ENCODE results near the gene TNNC2.
"Not testable (repeated sequence)": the region's sequence is repeated elsewhere in the genome, so short reads cannot be mapped to it uniquely, and the experiment has no call there.

The TNNC2 gene

DNA sequence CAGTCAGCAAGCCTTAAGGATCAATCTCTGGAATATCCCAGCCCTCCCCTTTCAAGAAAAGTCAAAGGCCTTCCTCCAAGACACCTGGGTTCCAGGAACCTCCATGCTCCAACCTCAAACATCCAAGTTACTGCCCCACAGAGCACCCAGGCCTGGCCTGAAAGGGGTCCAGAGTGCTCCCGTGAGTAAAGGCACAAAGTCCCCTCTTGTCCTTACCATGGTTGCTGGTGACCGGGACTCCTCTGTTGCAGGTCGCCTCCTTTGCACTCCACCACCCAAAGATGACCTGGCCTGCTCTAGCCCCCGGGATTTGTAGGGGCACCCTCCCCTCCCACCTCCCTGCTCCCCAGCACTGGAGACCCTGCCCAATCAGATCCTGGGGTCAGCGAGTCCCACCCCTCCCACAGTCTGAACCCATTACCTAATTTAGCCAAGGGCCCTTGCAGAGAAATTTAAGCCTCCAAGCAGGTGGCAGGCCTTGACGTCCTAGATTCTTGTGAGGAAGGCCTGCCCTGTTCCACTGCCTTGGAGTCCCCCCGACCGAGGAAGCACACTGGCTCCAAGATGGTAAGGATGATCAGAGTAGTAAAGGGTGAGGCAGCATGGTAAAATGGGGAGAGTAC lies at the start of gene TNNC2:
Gene TNNC2 (minus strand): TSS at position 283 of the 623 bp plus-strand sequence. CDS start 64 bp downstream, at position 219.
- DNase-seq (ENCODE audit: low read depth), result no peak

- no peak for DNase-seq (ENCODE audit: low read depth)
Observed at GRCh38 chr20:45874576-45874975, 47.5 kb upstream of the TNNC2 start.

- DNase-seq (ENCODE audit: low read depth), result not testable (repeated sequence)
Observed at GRCh38 chr20:45874104-45874481, 47.0 kb upstream of the TNNC2 start.

DNA sequence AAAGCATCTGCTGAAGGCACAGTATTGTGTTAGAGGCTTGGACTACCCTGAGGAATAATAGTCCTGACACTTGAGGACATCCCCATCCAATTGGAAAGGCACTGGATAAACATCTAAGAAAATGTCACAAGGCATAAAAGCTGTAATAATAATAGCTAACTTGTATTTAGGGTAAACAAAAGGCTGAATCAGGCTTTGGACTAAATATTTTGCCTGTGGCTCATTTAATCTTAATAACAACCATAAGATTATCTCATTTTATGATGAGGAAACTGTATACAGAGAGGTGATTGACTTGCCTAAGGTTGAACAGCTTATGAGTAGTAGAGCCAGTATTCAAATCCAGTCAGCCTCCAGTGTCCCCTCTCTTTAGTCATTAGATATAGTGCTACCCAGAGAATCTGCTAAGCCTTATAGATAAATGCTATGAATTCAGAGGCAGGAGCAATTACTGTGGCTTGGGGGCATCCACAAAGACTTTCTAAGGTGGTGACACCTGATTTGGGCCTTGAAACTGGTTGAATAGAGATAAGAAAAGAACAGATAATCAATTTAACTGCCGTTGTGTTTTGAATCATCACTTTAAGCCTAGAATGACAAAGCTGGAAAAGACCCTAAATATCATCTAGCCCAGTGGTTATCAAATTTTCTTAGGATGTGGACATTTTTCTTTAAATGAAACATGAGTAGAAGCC lies 46.4 kb upstream of the TNNC2 start:
- no peak for DNase-seq (ENCODE audit: low read depth)

DNA sequence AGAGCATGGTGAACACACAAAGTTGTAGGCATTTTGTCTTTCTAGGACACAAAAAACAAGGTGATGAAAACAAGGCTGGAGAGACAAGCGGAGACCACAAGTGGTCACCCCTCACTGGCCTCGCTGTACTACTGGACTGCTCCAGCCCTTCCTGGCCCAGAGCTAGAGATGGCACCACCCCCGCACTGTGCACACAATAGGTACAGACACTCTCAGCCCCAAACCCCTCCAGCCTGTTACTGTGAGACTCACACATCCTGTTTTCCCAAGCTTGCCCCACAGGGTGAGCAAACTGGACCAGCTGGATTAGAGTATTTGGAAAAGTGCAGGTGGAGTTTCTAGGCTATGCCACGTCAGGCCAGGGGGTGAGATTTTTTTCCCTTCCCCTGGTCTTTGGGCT lies 45.5 kb upstream of the TNNC2 start:
- DNase-seq (ENCODE audit: low read depth), result no peak

- no peak for DNase-seq (ENCODE audit: low read depth)
Observed at GRCh38 chr20:45867819-45868176, 40.7 kb upstream of the TNNC2 start.

GRCh38 chr20:45867136-45867818 lies 40.2 kb upstream of the TNNC2 start:
- no peak for DNase-seq (ENCODE audit: low read depth)

- DNase-seq (ENCODE audit: low read depth), result no peak
Observed at GRCh38 chr20:45866454-45866853, 39.3 kb upstream of the TNNC2 start.

- no peak for DNase-seq (ENCODE audit: low read depth)
Observed at GRCh38 chr20:45863543-45864470, 36.7 kb upstream of the TNNC2 start.

- no peak for DNase-seq (ENCODE audit: low read depth)
Observed at GRCh38 chr20:45861221-45862075, 34.3 kb upstream of the TNNC2 start.

GRCh38 chr20:45860560-45861220 lies 33.6 kb upstream of the TNNC2 start:
- DNase-seq (ENCODE audit: low read depth), result no peak

GRCh38 chr20:45859916-45860315 lies 32.8 kb upstream of the TNNC2 start:
- DNase-seq (ENCODE audit: low read depth), result no peak

DNA sequence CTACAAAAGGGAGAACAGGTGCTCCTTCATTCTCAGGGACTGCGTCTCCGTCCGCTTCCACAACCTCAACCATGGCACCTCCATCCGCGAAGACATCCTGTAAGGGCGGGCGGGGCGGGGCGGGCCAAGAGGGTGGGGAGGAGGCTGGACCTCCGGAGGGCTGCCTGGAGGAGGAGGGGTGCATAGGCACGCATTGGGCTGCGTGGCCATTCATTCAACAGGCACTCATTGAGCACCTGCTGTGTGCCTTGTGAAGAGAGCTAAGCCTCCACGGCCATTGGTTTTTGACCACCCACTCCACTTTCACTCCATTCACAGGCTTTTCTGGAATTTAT lies 30.7 kb upstream of the TNNC2 start:
- no peak for DNase-seq (ENCODE audit: low read depth)

DNA sequence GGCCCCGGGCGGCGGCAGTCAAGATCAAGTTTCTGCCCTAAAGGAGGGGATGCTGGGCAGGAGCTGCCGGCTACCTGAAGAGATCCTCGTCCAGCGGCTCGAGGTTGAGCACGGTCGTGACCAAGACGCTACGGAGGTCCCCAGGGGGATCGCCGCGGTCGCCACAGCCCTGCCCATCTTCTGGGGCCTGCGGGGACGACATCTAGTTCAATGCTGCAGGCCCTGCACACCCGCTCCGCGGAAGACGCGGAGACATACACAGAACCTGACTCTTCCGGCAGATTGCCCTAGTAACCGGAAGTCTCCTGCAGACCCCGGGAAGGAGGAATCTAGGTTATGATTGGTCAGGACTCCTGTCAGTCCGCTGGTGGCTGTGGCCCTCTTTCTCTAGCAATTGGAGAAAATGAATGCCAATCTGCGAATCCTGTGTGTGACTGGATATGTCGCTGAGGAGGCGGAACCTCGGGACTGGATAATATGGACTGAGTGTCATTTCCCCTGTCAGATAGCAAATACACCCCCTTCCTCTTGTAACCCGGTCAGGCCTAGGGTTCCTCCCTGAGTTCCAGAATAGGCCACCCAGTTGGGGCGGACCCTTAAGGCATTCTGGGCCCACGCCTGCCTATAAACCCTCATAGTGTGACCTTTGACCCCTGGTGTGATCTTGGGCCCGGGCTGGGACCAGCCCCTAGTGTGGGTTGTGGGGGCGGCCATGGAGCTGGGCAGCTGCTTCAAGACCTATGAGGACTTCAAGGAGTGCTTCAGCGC lies 30.2 kb upstream of the TNNC2 start, which contains the start of the genes ACOT8 and ZSWIM3:
Gene ACOT8 (minus strand): TSS at position 279 of the 768 bp plus-strand sequence. CDS start 77 bp downstream, at position 202.
Gene ZSWIM3 (plus strand): TSS at position 501 of the 768 bp plus-strand sequence. CDS start 212 bp downstream, at position 713.
- peak; percentile 90 for DNase-seq (ENCODE audit: low read depth)

- DNase-seq (ENCODE audit: low read depth), result no peak
Observed at GRCh38 chr20:45853484-45853883, 26.4 kb upstream of the TNNC2 start.

DNA sequence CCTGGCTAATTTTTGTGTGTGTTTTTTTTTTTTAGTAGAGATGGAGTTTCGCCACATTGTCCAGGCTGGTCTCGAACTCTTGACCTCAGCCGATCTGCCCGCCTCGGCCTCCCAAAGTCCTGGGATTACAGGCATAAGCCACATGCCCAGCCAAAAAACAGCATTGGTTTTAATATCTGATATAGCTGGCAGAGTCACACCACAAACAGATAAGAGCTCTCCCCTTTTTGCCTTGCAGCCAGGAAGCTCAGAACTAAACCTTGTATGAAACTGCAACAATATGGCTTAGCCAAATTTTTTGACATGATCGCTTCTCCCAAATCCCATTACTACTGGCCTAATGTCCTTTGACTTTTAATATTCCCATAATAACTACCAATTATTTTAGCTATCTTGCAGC lies 25.2 kb upstream of the TNNC2 start:
- no peak for DNase-seq (ENCODE audit: low read depth)

DNA sequence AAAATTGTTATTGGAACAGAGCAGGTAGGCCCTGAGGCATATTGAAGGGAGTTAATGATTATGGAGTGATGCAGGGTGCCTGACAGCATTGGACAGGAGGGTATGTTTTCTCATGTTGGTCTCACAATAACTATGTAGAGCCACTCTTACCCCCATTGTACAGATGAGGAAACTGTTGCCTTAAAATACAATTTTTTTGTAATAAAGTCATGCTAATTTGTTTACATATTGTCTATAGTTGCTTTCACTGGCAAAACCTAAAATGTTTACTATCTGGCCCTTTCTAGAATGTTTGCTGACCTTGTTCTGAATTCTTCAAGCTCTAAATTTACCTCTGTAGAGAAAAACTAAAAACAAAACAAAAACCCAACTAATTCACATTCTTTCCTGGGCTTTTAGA lies 24.4 kb upstream of the TNNC2 start:
- DNase-seq (ENCODE audit: low read depth), result no peak

- no peak for DNase-seq (ENCODE audit: low read depth)
Observed at GRCh38 chr20:45850926-45851325, 23.8 kb upstream of the TNNC2 start.

- no peak for DNase-seq (ENCODE audit: low read depth)
Observed at GRCh38 chr20:45850238-45850637, 23.1 kb upstream of the TNNC2 start.

Measured in stimulated activated CD8-positive, alpha-beta memory T cell treated with anti-CD3 and anti-CD28 coated beads, Interleukin-12 subunit alpha, Interleukin-12 subunit beta, amount 100 ng/mL, for 1 hour (primary cell).